Bronchial epithelial cell (primary cell): ENCODE measurements around the gene EIF5A. TPM values are rescaled to one million over a fixed set of nuclear protein-coding genes. Genes with fewer than 3 reads are reported as not detected.
A peak's percentile ranks its signal among the peaks of the same experiment; 100 is the strongest.

Source experiments
- DNase-seq: peaks from one replicate; pipeline ENCODE4 v3.0.0-alpha.2; 2010; ENCODE audit warnings: low read depth
- FAIRE-seq: peaks from 2 replicates; lab custom pipeline; 2011; peaks lifted over from hg19 to GRCh38; lab: Jason Lieb, UNC
- H3K27me3 ChIP-seq: 2 replicates; pipeline ENCODE4 v1.5.1; 2011; ENCODE audit warnings: low read length; ENCODE audit not compliant: control insufficient read depth, insufficient read depth
- H3K36me3 ChIP-seq: 2 replicates; pipeline ENCODE4 v1.5.1; 2011; ENCODE audit warnings: low read length; ENCODE audit not compliant: control insufficient read depth, insufficient read depth
- H3K4me3 ChIP-seq: 2 replicates; pipeline ENCODE4 v1.5.1; 2011; ENCODE audit warnings: mild to moderate bottlenecking, low read depth, low read length, control low read depth
- CTCF ChIP-seq: IDR thresholded peaks from 2 replicates; pipeline ENCODE4 v1.5.1; 2011; ENCODE audit warnings: mild to moderate bottlenecking, moderate library complexity, low read length, control low read depth, inconsistent platforms; ENCODE audit not compliant: insufficient read depth, severe bottlenecking
- total RNA-seq: library from RNA; depleted of rRNA; stranded (reverse); fragments of >200 nt; gene quantifications from 2 replicates; pipeline ENCODE4 v1.2.1, GENCODE V29; 2014

The EIF5A gene
- total RNA-seq, 1 donor from 2014 or later = 653 TPM

GRCh38 chr17:7352910-7353635, 45.6 kb downstream of the EIF5A start:
- H3K36me3 ChIP-seq = no peaks in the 10 kb centered on the region
- H3K4me3 ChIP-seq = peak overlapping the region; percentile 96
- TF ChIP-seq CTCF = no peak
- DNase-seq = no peak
- no peaks in the 10 kb centered on the region for H3K27me3 ChIP-seq
- no peak for FAIRE-seq

GRCh38 chr17:7354262-7354843, 46.9 kb downstream of the EIF5A start:
- no peaks in the 10 kb centered on the region for H3K27me3 ChIP-seq
- H3K36me3 ChIP-seq = no peaks in the 10 kb centered on the region
- FAIRE-seq (peak; percentile 100), DNase-seq (peak; percentile 100)
- peak overlapping the region; percentile 96 for H3K4me3 ChIP-seq
- peak; percentile 26 for TF ChIP-seq CTCF

GRCh38 chr17:7355053-7355452, 47.6 kb downstream of the EIF5A start, which contains the start of gene TMEM95:
Gene TMEM95 (plus strand): TSS chr17:7355156. CDS start chr17:7355205, 49 bp downstream.
- DNase-seq (peak; percentile 41), FAIRE-seq (no peak)
- peak within 1 kb of the TSS; percentile 96 for H3K4me3 ChIP-seq

GRCh38 chr17:7355573-7355972, 48.1 kb downstream of the EIF5A start:
- TF ChIP-seq CTCF = no peak
- Histone ChIP-seq H3K4me3 (no peak overlapping the region), H3K36me3 (no peaks in the 10 kb centered on the region), H3K27me3 (no peaks in the 10 kb centered on the region)
- FAIRE-seq = no peak
- DNase-seq = peak; percentile 29

More at GRCh38 chr17:7355053-7355452, 47.6 kb downstream of the EIF5A start, which contains the start of gene TMEM95:
- Histone ChIP-seq H3K27me3 (no peaks in the 10 kb centered on the region), H3K36me3 (no peaks in the 10 kb centered on the region)
- no peak for TF ChIP-seq CTCF

GRCh38 chr17:7356072-7356549, 48.7 kb downstream of the EIF5A start:
- no peaks in the 10 kb centered on the region for H3K36me3 ChIP-seq
- peak; percentile 97 for TF ChIP-seq CTCF
- FAIRE-seq (peak; percentile 47), DNase-seq (peak; percentile 82)
- H3K4me3 ChIP-seq = no peak overlapping the region
- no peaks in the 10 kb centered on the region for H3K27me3 ChIP-seq
